ENCODE measurements around the gene INF2.
"Not testable (repeated sequence)": the region's sequence is repeated elsewhere in the genome, so short reads cannot be mapped to it uniquely, and the experiment has no call there.

INF2 gene

DNA sequence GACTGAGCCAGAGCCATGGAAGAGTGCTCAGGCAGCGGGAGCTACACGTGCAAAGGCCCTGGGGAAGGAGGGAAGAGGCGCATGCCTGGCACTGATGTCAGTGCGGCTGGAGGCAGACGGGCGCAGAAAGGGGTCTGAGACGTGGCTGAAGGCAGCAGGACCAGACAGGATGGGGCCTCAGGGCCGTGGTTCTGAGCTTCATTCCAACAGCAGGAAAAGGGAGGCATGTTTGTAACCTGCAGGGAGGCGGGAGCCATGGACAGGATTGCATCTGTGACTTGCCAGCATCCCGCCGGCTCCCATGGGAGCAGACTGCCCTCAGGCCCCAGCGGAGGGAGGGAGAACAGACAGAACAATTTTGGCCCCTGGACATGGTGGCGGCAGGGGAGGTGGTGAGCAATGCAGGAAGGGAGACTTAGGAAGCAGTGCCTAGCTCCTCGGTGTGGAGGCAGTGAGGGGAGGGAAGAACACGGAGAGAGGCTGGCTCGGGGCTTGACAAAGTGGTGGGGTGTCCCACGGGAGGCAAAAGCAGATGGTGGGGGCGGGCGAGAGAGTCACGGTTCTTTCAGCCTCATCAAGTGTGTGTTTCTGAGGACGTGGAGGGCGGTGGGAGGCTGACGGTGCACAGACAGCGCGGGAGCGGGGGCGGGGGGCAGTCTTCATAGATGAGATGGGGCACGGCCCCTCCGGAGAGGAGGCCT lies 33.3 kb upstream of the INF2 start:
- DNase-seq = no peak

DNA sequence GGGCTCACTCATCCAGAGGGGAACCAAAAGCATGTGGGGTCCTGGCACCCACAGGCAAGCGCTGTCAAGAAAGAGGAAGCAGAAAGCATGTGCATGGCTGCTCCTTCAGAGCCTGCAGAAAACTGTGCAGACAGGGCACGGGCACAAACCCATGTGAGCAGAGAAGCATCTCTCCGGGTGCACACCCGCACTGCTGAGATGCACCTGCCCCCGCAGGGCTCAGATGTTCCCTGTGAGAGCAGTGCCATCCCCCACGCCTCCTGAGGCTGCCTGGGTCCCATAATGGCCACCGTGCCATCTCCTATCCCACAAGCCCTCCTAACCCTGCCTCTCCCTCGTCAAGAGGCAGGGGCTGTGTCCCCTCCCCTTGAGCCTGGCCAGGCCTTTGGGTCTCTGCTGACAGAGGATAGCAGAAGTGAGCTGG lies 32.3 kb upstream of the INF2 start:
- peak in 13 of 56 donors; percentile 16 to 63 (median 32) for DNase-seq

DNA sequence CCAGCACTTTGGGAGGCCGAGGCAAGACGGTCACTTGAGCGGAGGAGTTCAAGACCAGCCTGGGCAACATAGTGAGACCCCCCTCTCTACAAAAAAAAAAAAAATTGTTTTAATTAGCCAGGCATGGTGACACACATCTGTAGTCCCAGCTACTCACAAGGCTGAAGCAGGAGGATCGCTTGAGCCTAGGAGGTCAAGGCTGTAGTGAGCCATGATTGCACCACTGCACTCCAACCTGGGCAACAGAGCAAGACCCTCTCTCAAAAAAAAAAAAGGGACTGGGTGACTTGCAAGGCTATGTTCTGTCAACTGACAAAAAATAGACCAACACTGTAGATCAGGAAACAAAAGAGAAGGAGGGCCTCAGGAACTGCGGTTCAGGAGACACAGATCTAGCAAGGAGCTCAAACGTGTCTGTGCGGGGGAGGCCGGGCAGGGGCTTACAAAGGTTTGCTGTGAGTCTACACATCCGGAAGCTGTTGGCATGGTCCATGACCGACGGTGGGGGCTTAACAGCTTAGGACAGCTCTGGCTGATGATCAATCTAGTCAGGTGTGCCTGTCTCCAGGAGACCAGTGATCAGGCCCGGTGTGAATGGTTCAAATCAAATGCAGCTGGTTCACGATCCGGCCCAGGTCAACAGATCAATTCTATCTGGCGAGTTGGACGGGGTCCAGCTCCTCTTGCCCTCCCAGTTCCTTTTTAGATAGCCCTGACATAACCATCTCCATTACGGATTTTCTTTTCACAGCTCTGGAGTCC lies 31.7 kb upstream of the INF2 start:
- DNase-seq = no peak

DNA sequence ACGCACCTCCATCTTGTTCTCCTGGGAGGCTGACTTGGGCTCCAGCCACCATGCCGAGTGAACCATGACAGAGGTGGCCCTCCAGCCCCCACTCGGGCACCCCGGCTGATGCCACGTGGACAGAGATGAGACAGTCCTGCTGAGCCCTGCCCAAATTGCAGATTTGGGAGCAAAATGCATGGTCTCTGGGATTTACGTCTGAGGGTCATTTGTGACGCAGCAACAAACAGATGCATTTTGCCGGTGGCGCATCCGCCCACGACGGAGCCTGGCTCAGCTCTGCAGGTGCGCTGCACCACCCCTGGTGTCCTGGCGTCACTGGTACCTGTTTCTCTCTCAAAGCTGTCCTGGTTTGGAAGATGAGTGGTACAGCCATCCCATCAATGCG lies 31.1 kb upstream of the INF2 start:
- DNase-seq = no peak

DNA sequence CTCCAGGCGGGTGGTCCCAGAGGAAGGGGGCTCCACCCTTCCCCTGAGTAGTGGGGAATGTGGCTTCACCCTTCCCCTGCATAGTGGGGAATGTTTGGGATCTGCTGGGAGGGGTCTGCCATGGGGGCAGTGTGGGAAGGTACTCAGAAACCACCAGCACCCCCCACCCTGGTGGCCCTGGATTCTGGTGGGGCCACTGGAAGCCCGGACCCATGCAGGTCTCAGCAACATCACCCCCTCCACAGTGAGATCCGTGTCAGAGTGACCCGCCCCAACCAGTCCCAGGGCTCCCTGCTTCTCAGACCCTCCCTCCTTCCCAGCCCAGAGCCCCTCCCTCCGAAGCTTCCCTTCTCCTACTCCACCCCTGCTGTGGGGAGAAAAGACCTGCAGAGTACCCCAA lies 30.3 kb upstream of the INF2 start:
- DNase-seq = no peak

DNA sequence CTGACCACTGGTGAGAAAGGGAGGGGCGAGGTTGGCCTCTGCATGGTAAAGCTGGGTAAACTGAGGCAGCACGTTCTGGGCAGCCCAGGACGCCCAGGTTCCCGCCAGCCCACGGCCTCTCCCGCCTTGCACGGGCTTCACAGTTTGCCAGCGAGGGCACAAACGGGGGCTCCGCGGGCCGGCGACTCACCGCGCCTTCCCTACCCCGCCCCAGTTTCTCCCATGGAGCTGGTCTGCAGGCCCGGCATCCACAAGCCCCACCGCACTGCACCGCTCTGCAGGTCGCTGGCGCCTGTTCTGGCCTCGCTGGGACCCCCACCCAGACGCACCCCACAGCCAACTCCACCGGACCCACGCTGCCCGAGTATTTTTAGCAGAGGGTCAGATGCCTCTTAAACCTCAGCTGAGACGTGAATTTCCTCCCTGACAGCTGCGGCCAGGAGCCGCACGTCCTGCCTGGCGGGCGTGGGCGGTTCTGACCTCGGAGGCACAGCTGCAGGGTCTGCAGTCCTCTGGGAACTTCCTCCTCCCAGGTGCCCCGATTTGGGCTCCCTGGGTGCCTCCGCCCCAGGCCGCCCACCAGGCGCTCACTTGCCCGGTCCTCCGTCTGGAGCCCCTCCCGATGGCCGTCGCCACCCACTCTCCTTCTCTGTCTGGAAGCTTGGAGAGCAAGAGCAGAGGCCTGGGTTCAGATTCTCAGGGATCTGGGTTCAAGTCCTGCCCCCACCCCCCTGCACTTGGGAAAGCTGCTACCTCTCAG lies 29.5 kb upstream of the INF2 start:
- DNase-seq = no peak

DNA sequence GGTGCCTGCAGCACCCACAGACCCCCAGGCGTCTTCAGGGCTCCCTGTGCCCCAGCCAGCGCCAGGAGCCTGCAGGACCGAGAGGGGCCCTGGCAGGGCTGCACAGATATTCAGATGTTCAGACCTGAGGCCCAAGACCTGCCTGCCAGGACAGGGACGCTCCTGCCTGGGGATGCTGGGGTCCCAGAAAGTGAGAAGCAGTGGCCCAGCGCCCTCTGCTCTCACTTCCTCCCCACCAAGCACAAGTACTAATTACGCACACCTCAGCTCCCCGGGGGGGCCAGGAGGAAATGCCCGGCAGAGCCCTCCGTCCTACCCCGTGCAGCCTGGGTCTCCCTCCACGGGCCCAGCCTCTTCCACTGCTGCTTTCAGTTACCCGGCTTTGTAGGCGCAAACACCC lies 28.8 kb upstream of the INF2 start:
- no peak for DNase-seq

DNA sequence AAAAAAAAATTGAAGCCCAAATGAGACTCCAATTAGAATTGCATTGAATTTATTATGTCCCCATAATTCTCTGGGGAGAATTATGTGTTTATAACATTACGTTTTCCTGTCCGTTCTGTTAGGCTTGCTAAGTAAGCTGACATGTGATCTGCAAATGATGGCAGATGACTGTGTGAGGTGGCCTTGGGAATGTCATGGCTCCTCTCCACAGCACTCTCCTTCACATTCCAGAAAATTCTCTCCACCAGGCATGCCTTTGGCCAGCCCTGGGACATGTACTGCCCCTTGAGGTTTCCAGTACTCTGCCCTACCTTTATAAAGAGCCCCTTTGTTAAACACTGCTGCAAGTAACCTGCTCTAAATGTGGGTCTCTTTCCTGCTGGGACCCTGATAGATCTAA lies 28.3 kb upstream of the INF2 start:
- DNase-seq = no peak

DNA sequence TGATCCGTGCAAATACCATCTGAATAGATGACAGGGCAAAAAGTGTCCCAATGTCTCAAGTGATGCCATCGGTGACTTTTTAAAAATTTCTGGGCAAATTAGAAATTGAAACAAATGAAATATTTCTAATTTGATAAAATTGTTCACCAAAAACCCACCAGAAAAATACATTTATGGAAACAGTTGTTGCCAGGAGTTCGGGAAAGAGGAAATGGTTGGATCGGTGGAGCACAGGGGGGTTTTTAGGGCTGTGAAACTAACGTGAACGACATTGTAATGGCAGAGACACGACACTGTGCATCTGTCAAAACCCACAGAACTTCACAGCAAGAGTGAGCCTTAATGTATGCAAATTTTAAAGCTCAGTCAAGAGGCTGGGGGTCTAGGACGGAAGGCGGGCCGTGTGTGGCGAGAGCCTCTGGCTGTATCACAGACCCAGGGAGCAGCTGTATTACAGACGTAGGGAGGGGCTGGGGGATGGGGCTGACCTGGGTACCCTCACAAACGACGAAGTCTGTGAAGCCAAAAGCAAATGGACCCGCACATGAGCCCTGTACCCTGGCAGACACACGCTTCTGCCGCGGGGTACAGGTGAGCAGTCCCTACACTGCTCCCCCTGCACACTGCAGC lies 27.8 kb upstream of the INF2 start:
- not testable (repeated sequence) for DNase-seq

DNA sequence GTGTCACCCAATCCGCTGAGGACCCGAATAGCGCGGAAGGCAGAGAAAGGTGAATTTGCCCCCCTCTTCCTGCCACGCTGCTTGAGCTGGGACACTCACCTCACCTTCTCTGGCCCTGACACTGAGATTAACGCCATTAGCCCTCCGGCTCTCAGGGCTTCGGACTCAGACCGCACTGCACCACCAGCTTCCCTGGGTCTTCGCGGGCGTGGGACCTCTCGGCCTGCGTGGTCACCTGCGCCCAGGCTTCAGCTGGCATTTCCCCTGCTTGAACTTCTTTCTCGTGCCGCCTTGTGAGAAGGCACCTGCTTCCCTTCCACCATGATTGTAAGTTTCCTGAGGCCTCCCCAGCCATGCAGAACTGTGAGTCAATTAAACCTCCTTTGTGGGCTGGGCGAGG lies 26.9 kb upstream of the INF2 start:
- not testable (repeated sequence) for DNase-seq

DNA sequence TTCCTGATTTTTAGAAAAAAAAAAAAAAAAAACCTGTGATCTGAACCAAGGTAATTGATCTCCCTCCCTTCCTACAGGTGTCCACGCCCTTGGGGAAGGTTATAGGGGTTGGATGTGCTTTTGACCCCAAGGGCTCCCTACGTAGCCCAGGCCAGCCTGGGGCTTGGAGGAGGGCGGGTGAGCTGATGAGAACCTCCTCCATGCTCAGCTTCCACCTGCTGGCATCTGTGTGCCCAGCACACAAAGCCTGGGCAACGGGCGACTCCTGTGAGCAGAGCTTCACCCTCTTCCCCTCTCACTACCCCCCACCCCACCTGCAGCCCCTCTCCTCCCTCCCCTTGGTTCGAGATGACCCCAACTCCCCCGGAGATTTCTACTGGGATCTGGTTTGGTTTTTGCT lies 25.3 kb upstream of the INF2 start:
- DNase-seq = no peak

DNA sequence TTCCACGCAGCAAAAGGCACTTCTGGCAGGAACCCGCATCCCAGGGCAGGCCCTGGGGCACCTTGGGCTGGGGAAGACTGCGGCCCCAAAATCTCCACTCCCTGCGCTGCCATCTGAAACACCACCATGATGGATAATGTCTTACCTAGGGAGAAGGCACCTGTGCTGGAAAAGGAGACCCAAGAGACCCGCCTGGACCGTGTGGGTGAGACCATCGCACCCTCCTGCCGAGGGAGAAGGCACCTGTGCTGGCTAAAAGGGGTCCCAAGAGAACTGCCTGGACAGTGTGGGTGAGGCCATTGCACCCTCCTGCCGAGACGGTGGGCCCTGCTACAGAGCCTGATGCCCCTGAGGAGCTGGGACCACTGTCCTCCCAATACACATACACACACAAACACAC lies 24.8 kb upstream of the INF2 start:
- no peak for DNase-seq

DNA sequence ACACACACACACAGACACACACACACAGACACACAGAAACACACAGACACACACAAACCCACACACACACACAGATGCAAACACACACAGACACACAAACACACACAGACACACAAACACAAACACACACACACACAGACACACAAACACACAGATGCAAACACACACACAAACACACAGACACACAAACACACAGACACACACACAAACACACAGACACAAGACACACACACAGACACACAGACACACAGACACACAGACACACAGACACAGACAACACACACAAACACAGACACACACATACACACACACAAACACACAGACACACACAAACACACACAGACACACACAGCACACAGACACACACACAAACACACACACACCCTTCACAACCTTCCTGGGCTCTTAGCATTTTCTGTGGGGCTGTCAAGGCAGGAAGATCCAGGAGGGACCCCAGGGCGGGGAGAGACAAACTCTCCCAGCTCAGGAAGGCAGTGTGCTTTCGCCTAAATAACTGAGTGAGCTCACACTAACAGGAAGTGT lies 24.2 kb upstream of the INF2 start:
- DNase-seq = no peak

DNA sequence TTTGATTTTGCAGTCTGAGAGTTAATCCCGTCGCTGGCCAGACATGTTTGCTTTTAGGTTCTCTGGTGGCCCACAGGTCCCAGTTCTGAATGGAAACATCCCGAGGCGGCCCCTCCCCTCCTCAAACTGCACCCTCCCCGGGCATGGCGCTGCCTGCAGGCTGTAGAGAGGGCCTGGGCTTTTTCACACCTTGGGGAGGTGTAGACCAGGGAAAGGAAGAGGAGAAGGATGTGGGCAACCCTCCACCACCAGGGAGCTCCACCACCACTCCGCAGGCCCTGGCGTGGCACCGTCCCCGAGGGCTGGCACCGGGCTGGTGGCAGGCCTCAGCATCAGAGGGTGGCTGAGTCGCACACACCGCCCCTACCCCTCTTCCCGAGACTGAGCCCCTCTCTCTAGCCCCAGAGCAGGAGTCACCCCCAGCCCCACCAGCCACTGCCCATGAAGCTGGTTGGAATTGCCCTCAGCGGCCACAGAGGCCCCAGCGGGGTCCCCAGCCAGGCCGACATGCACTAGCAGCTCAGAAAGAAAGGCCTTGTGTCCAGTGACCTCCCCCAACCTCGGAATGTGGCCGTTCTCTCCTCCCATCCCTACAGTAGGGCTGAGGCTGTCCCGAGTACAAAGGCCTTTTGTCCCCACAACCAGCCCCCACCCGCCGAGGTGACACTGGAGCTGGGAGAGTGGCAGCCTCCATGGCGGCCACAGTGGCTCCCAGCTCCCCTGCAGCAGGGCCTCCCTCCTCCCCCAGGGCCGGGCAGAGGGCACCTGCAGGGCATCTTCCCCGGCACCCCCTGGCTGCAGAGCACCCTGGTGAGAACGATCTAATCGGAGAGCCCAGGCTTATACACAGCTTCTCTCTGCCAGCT lies 23.5 kb upstream of the INF2 start:
- DNase-seq = peak in 54 of 56 donors; percentile 55 to 97 (median 85)

DNA sequence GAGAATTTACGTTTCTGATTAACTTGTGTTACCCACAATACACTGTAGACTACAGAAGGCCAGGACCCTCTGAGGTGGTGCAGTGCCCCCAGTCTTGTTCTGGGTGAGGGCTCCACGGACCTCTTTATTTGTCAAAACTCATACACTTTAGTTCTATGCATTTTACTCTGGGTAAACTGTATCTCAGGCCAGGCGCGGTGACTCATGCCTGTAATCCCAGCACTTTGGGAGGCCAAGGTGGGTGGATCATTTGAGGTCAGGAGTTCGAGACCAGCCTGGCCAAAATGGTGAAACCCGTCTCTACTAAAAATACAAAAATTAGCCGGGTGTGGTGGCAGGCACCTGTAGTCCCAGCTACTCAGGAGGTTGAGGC lies 22.9 kb upstream of the INF2 start:
- DNase-seq = not testable (repeated sequence)

DNA sequence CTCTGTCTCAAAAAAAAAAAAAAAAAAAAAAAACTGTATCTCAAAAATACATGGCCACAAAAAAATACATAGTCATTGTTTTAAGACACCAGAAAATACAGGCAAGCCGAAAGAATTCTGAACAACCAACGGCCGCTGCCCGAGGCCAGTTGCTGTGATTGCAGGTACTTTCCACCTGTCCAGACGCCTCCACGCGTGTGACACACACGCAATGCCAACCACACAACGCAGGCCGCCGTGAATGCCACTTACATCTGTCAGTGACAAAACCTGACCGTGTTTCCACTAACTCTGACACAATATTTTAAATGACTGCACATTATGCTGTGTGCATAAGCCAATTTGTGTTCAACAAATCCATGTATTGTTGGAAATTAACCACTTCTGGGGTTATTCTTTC lies 22.4 kb upstream of the INF2 start:
- DNase-seq = no peak

DNA sequence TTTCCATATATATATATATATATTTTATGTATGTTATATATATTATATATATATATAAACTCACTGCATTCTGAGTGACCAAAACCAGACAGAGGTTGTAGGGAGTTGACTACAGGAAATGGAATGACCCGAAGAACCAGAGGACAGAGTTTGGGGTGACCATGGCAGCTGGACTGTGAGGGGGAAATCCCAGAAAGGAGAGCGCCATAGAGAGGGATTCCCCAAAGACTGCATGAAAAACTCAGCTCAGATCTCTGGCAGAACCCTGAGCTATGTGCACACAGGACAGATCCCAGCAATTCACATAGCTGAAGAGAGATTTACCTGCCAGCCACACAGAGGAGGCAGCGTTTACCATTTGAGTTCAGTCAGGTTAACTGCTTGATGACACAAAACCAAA lies 19.7 kb upstream of the INF2 start:
- DNase-seq = no peak

DNA sequence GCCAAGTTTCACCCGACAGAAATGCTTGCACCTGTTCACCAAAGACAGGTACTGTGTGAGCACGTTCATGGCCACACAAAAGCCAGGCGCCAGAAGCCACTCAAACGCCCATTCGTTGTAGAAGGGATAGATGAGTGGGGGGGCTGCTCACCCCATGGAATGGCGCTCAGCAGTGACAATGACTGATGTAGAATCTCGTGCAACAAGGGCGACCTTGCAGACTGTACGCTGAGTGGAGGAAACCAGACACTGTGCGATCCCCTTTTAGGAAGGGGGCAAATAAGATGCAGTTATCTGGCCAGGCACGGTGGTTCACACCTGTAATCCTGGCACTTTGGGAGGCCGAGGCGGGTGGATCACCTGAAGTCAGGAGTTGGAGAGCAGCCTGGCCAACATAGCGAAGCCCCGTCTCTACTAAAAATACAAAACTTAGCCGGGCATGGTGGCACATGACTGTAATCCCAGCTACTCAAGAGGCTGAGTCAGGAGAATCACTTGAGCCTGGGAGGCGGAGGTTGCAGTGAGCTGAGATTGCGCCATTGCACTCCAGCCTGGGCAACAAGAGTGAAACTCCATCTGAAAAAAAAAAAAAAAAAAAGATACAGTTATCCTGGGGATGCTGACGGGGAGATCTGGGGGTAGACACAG lies 18.0 kb upstream of the INF2 start:
- not testable (repeated sequence) for DNase-seq

DNA sequence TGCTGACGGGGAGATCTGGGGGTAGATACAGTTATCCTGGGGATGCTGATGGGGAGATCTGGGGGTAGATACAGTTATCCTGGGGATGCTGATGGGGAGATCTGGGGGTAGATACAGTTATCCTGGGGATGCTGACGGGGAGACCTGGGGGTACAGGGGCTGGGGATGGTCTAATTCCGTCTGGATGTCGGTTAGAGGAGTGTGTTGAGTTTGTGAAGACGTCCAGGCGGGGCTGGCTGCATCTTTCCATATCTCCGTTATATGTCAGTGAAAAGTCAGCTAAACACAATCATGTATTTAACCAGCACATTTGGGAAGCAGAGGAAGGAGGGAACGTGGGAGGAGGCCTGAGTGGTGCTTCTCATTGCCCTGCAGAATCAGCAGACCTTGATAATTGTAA lies 17.3 kb upstream of the INF2 start:
- not testable (repeated sequence) for DNase-seq

DNA sequence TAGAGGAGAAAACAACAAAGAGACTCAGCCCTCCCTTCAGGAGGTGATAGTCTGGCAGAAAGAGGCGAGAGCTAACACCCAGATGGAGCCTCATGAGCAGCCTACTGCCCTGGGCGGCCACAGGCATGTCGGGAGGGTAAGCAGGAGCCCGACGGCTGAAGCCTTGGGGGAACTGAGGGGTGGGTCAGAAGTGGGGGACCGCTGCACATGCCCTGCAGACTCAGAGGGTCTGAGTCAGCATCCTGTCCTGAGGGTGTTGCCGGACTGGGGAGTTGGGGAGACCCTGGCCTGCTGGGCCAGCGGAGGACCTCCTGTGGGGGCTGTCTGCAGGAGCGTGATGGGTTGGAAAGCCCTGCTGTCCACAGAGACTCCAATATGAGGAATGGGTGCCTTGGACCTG lies 15.9 kb upstream of the INF2 start:
- DNase-seq = no peak
